ENCODE measurements around the gene PSME3IP1. TPM values are rescaled to one million over a fixed set of nuclear protein-coding genes. Genes with fewer than 3 reads are reported as not detected.

PSME3IP1 gene
- polyA plus RNA-seq, 1 of the 3 experiments (the other 2 are of a cell fraction): 80.9 TPM

DNA sequence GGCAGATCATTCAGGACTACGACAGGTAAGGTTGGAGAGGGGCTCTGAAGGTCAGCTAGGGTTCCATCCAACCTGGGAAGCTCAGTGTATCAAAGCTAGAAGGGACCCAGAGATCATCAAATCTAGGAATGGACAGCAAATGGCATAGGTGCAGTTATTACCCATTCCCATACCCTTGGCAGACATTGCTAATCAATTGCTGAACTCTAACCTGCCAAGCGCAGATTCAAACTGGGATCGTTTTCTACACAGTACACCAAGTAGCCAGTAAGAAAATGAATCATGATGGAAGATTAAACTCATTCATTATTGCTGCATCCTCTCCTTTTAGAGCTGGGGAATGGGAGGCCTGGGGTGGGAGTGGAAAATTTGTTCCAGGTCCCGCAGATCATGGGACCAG is 59.9 kb downstream of the PSME3IP1 start:
- H3K4me2 ChIP-seq: no peak overlapping the region
- H3K36me3 ChIP-seq (replicated peaks in 1 of 2; ENCODE audit: control insufficient read depth in 1 of 2, insufficient read depth in 2 of 2, low read length in 1 of 2): peaks cover 2 to 4% of the 10 kb centered on the region in 2 experiments
- H3K9me3 ChIP-seq: no peaks in the 10 kb centered on the region
- no peak overlapping the region for H2AFZ ChIP-seq (ENCODE audit: low read depth)
- H4K20me1 ChIP-seq (ENCODE audit: insufficient read depth): no peaks in the 10 kb centered on the region
- 94% methylated on average over 4 of the region's 4 CpGs for WGBS (ENCODE audit: low lambda C conversion rate)
- H3K4me1 ChIP-seq (ENCODE audit: control insufficient read depth in 1 of 2, insufficient read depth in 2 of 2, low read depth in 1 of 2, low read length in 1 of 2): peaks cover 0 to 4% of the 10 kb centered on the region in 2 experiments; a peak in 1 of 4 replicates
- no peaks in the 10 kb centered on the region for H3K79me2 ChIP-seq (ENCODE audit: insufficient read depth)
- no peaks in the 10 kb centered on the region for H3K9me2 ChIP-seq
- H3K27ac ChIP-seq (ENCODE audit: low read depth in 2 of 2, low read length in 1 of 2): no peak overlapping the region
- no peak overlapping the region for H3K4me3 ChIP-seq (ENCODE audit: low read depth in 2 of 2, low read length in 1 of 2)
- POLR2A ChIA-PET: no interaction called here
- TF ChIP-seq RXRA (IDR thresholded peaks at IDR 0.05; ENCODE audit: borderline replicate concordance, low read depth) (no peak), SIN3A (IDR thresholded peaks at IDR 0.05; ENCODE audit: borderline replicate concordance, low read depth, low read length) (no peak), RAD21 (IDR thresholded peaks at IDR 0.05; ENCODE audit: low read length) (no peak), SMC3 (IDR thresholded peaks at IDR 0.05; ENCODE audit: low read depth, low read length) (no peak), MEF2A (IDR thresholded peaks at IDR 0.05; ENCODE audit: borderline replicate concordance, low read depth) (no peak), FOSL2 (IDR thresholded peaks at IDR 0.05; ENCODE audit: borderline replicate concordance, low read depth) (no peak)
- TF ChIP-seq, protein P1, sequence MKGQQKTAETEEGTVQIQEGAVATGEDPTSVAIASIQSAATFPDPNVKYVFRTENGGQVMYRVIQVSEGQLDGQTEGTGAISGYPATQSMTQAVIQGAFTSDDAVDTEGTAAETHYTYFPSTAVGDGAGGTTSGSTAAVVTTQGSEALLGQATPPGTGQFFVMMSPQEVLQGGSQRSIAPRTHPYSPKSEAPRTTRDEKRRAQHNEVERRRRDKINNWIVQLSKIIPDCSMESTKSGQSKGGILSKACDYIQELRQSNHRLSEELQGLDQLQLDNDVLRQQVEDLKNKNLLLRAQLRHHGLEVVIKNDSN (IDR thresholded peaks at IDR 0.05; ENCODE audit: borderline replicate concordance, low read depth): no peak
- H3K9ac ChIP-seq: no peak overlapping the region
- CTCF ChIA-PET: interaction anchor here (1.6 kb wide), 1 partner anchor 33 kb away, joined by 4 read pairs; no protein-coding TSS in a partner anchor
- H3F3A ChIP-seq (replicated peaks; ENCODE audit: insufficient read depth): no peaks in the 10 kb centered on the region
- no peaks in the 10 kb centered on the region for H3K27me3 ChIP-seq (ENCODE audit: insufficient read depth)
- DNase-seq: no peak

DNA sequence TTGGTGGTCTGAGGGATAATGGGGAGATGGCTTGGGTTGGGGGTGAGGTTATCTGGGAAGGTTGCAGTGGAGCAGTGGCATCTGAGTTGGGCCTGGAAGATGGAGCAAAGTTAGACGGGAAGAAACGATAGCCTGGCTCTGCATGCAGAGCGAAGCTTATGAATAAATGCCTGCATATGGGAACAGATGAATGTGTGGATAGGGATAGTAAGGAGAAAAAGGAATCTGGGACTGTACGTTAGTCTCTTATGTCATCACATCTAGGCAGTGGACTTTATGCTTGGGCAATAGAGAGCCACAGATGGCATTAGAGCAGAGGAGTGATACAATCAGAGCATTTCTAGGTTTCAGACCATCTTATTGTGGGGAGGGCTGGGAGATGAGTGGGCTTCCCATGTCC is 60.5 kb downstream of the PSME3IP1 start:
- no peak for DNase-seq
- Histone ChIP-seq H3K9me2 (no peaks in the 10 kb centered on the region), H3K27me3 (ENCODE audit: insufficient read depth) (no peaks in the 10 kb centered on the region), H3K36me3 (replicated peaks in 1 of 2; ENCODE audit: control insufficient read depth in 1 of 2, insufficient read depth in 2 of 2, low read length in 1 of 2) (peaks cover 2 to 6% of the 10 kb centered on the region in 2 experiments), H3K27ac (ENCODE audit: low read depth in 2 of 2, low read length in 1 of 2) (no peak overlapping the region), H3F3A (replicated peaks; ENCODE audit: insufficient read depth) (no peaks in the 10 kb centered on the region), H3K4me1 (ENCODE audit: control insufficient read depth in 1 of 2, insufficient read depth in 2 of 2, low read depth in 1 of 2, low read length in 1 of 2) (peaks cover 0 to 1% of the 10 kb centered on the region in 2 experiments; a peak in 1 of 4 replicates), H3K9me3 (no peaks in the 10 kb centered on the region), H3K4me2 (no peak overlapping the region), H3K4me3 (ENCODE audit: low read depth in 2 of 2, low read length in 1 of 2) (no peak overlapping the region), H3K79me2 (ENCODE audit: insufficient read depth) (no peaks in the 10 kb centered on the region), H2AFZ (ENCODE audit: low read depth) (no peak overlapping the region), H3K9ac (no peak overlapping the region), H4K20me1 (ENCODE audit: insufficient read depth) (no peaks in the 10 kb centered on the region)
- CTCF ChIA-PET: no interaction called here
- WGBS (ENCODE audit: low lambda C conversion rate): 90% methylated on average over 4 of the region's 4 CpGs
- TF ChIP-seq NRF1 (IDR thresholded peaks at IDR 0.05; ENCODE audit: low read depth, low read length): no peak
- TF ChIP-seq CHD2 (IDR thresholded peaks at IDR 0.05; ENCODE audit: low read length, partially characterized antibody): no peak
- no peak for TF ChIP-seq EZH2phosphoT487 (IDR thresholded peaks at IDR 0.05; ENCODE audit: borderline replicate concordance, low read depth)
- TF ChIP-seq TAF1 (IDR thresholded peaks at IDR 0.05; ENCODE audit: borderline replicate concordance, low read depth, low read length): no peak
- TF ChIP-seq GABPA (IDR thresholded peaks at IDR 0.05; ENCODE audit: low read depth): no peak
- TF ChIP-seq RAD21 (IDR thresholded peaks at IDR 0.05; ENCODE audit: low read length): no peak
- POLR2A ChIA-PET: no interaction called here
